CD8-positive, alpha-beta memory T cell (primary cell): ENCODE results near the gene RELB. TPM values are rescaled to one million over a fixed set of nuclear protein-coding genes. Genes with fewer than 3 reads are reported as not detected.
"Not testable (repeated sequence)": the region's sequence is repeated elsewhere in the genome, so short reads cannot be mapped to it uniquely, and the experiment has no call there.

ENCODE experiments used
- CTCF ChIA-PET: fragments of 350-600 bp; sonication (Branson Sonifier 250); formaldehyde crosslinking; loops from one replicate; lab custom pipeline; 2021; ENCODE audit warnings: antibody characterized with exemption; lab: Charles Lee
- POLR2A ChIA-PET: fragments of 350-600 bp; sonication (Branson Sonifier 250); formaldehyde crosslinking; loops from one replicate; lab custom pipeline; 2021; ENCODE audit warnings: antibody characterized with exemption; lab: Charles Lee
- DNase-seq, 5 donors: peaks; one replicate each; pipeline versions ENCODE4 v3.0.0 to v3.0.0-alpha.2; 2020 to 2022; ENCODE audit warnings: mixed read lengths in 1 of 5
- H3K27ac ChIP-seq: one replicate; pipeline ENCODE4 v1.7.0; 2013; ENCODE audit warnings: low read depth, mild to moderate bottlenecking, low read length, moderate library complexity
- H3K27me3 ChIP-seq: 2 replicates; pipeline ENCODE4 v1.7.0; 2013; ENCODE audit warnings: low read length, mild to moderate bottlenecking; ENCODE audit not compliant: insufficient read depth, poor library complexity, severe bottlenecking
- H3K36me3 ChIP-seq: 2 replicates; pipeline ENCODE4 v1.7.0; 2013; ENCODE audit warnings: mild to moderate bottlenecking, low read length, moderate library complexity; ENCODE audit not compliant: insufficient read depth
- H3K4me1 ChIP-seq: 2 replicates; pipeline ENCODE4 v1.7.0; 2013; ENCODE audit warnings: mild to moderate bottlenecking, low read length, moderate library complexity; ENCODE audit not compliant: insufficient read depth
- H3K4me3 ChIP-seq: 2 replicates; pipeline ENCODE4 v1.7.0; 2013; ENCODE audit warnings: mild to moderate bottlenecking, low read length
- H3K9me3 ChIP-seq: 2 replicates; pipeline ENCODE4 v1.7.0; 2013; ENCODE audit warnings: mild to moderate bottlenecking, low read length
- H3K27ac Mint-ChIP-seq, 8 donors: one replicate each; pipeline ENCODE4 v1.8.0; 2020 to 2021; ENCODE audit warnings: mixed read lengths in 8 of 8, mild to moderate bottlenecking in 6 of 8, inconsistent platforms in 3 of 8, moderate library complexity in 3 of 8
- H3K27me3 Mint-ChIP-seq, 2 donors: one replicate each; pipeline ENCODE4 v1.8.0; 2020 to 2021; ENCODE audit warnings: mixed read lengths in 2 of 2, mild to moderate bottlenecking in 1 of 2, moderate library complexity in 1 of 2
- H3K36me3 Mint-ChIP-seq, 3 donors: one replicate each; pipeline ENCODE4 v1.8.0; 2020 to 2021; ENCODE audit warnings: mixed read lengths in 3 of 3, inconsistent platforms in 1 of 3, mild to moderate bottlenecking in 1 of 3
- H3K4me1 Mint-ChIP-seq, 3 donors: one replicate each; pipeline ENCODE4 v1.8.0; 2020 to 2021; ENCODE audit warnings: mixed read lengths in 3 of 3, inconsistent platforms in 1 of 3, mild to moderate bottlenecking in 1 of 3
- H3K4me3 Mint-ChIP-seq, 7 donors: one replicate each; pipeline ENCODE4 v1.8.0; 2020 to 2021; ENCODE audit warnings: mixed read lengths in 7 of 7, mild to moderate bottlenecking in 6 of 7, moderate library complexity in 4 of 7, inconsistent platforms in 2 of 7
- H3K9me3 Mint-ChIP-seq, 5 donors: one replicate each; pipeline ENCODE4 v1.8.0; 2020 to 2022; ENCODE audit warnings: mixed read lengths in 5 of 5, mild to moderate bottlenecking in 3 of 5, moderate library complexity in 2 of 5, inconsistent platforms in 1 of 5
- polyA plus RNA-seq: library from polyadenylated mRNA; unstranded; fragments of 300-500 nt; fragmentation: Illumina TruSeq; gene quantifications from one replicate; pipeline ENCODE4 v1.2.3, GENCODE V29; 2021
- total RNA-seq, 2 experiments: library from RNA; stranded (reverse); gene quantifications; one replicate each; pipeline ENCODE4 v1.2.3, GENCODE V29; 2021

Gene RELB
- total and polyA plus RNA-seq, 3 experiments from 2014 or later: 22.7 to 57.4 (median 53.4) TPM

- H3K9me3 Mint-ChIP-seq, H3K4me3 ChIP-seq, H3K27me3 Mint-ChIP-seq, H3K9me3 ChIP-seq, DNase-seq, H3K36me3 ChIP-seq, POLR2A ChIA-PET, H3K27ac ChIP-seq, H3K27me3 ChIP-seq: not testable (repeated sequence)
- peaks cover 9 to 20% (median 10%) of the 10 kb centered on the region in 3 donors for H3K4me1 Mint-ChIP-seq
- H3K27ac Mint-ChIP-seq: peak overlapping the region in 7 of 8 donors; percentile 44 to 98 (median 95)
- H3K4me3 Mint-ChIP-seq: peak overlapping the region in 3 of 7 donors; percentile 9 to 82 (median 51)
- CTCF ChIA-PET: interaction anchor here (0.9 kb wide), 1 partner anchor 188 kb away, joined by 3 read pairs; no protein-coding TSS in a partner anchor
- H3K36me3 Mint-ChIP-seq: peaks cover 0 to 19% (median 0%) of the 10 kb centered on the region in 3 donors
- peaks cover 18% of the 10 kb centered on the region for H3K4me1 ChIP-seq
These were observed 1.9 kb upstream of the RELB start for GRCh38 chr19:44999131-44999925.

GRCh38 chr19:45000665-45001064, 599 bp upstream of the RELB start:
- not testable (repeated sequence) for H3K27me3 Mint-ChIP-seq, H3K9me3 Mint-ChIP-seq, H3K36me3 ChIP-seq, H3K27me3 ChIP-seq, H3K9me3 ChIP-seq, DNase-seq
- Mint-ChIP-seq H3K4me3 (peak overlapping the region; percentile 49 to 84 (median 65)), H3K36me3 (peaks cover 0 to 23% (median 0%) of the 10 kb centered on the region in 3 donors), H3K4me1 (peaks cover 9 to 20% (median 10%) of the 10 kb centered on the region in 3 donors), H3K27ac (peak overlapping the region; percentile 75 to 98 (median 96))
- H3K4me3 ChIP-seq: peak overlapping the region; percentile 63
- POLR2A ChIA-PET: interaction anchor here (2.5 kb wide), 1 partner anchor 39 kb away, joined by 13 read pairs; the partner anchor contains the start of gene CLASRP
- H3K4me1 ChIP-seq: peaks cover 18% of the 10 kb centered on the region
- CTCF ChIA-PET: interaction anchor here (0.7 to 1.8 kb wide), 8 partner anchors 9 to 249 kb away, joined by 3 to 5 read pairs (median 4); partner anchors contain the start of gene CLPTM1
- peak overlapping the region; percentile 75 for H3K27ac ChIP-seq

GRCh38 chr19:45003485-45003884, 2.2 kb downstream of the RELB start:
- H3K4me3 Mint-ChIP-seq: peak overlapping the region in 3 of 7 donors; percentile 32 to 70 (median 41)

GRCh38 chr19:45005787-45006186, 4.5 kb downstream of the RELB start:
- Mint-ChIP-seq H3K27ac (peak overlapping the region in 5 of 8 donors; percentile 32 to 79 (median 47)), H3K4me3 (no peak overlapping the region), H3K27me3 (peaks cover 0 to 4% of the 10 kb centered on the region in 2 donors), H3K36me3 (peaks cover 0 to 52% (median 11%) of the 10 kb centered on the region in 3 donors), H3K4me1 (peaks cover 14 to 29% (median 18%) of the 10 kb centered on the region in 3 donors), H3K9me3 (peaks cover 0 to 2% (median 0%) of the 10 kb centered on the region in 5 donors)
- Histone ChIP-seq H3K36me3 (peaks cover 6% of the 10 kb centered on the region), H3K27ac (no peak overlapping the region), H3K4me1 (peaks cover 12% of the 10 kb centered on the region), H3K27me3 (no peaks in the 10 kb centered on the region), H3K4me3 (no peak overlapping the region), H3K9me3 (no peaks in the 10 kb centered on the region)
- POLR2A ChIA-PET: no interaction called here
- DNase-seq: no peak
- CTCF ChIA-PET: no interaction called here

More at GRCh38 chr19:45003485-45003884, 2.2 kb downstream of the RELB start:
- Histone ChIP-seq H3K9me3 (no peaks in the 10 kb centered on the region), H3K4me3 (no peak overlapping the region), H3K27me3 (no peaks in the 10 kb centered on the region), H3K36me3 (peaks cover 6% of the 10 kb centered on the region), H3K4me1 (peaks cover 18% of the 10 kb centered on the region), H3K27ac (no peak overlapping the region)
- H3K27ac Mint-ChIP-seq: peak overlapping the region in 3 of 8 donors; percentile 63 to 98 (median 79)
- peaks cover 14 to 29% (median 15%) of the 10 kb centered on the region in 3 donors for H3K4me1 Mint-ChIP-seq
- H3K9me3 Mint-ChIP-seq: peaks cover 0 to 2% (median 0%) of the 10 kb centered on the region in 5 donors
- peaks cover 0 to 43% (median 4%) of the 10 kb centered on the region in 3 donors for H3K36me3 Mint-ChIP-seq
- ChIA-PET POLR2A (interaction anchor here (0.7 kb wide), 1 partner anchor 177 kb away, joined by 4 read pairs; no protein-coding TSS in a partner anchor), CTCF (no interaction called here)
- DNase-seq: no peak
- H3K27me3 Mint-ChIP-seq: peaks cover 0 to 3% of the 10 kb centered on the region in 2 donors

- peaks cover 0 to 52% (median 13%) of the 10 kb centered on the region in 3 donors for H3K36me3 Mint-ChIP-seq
- no peak for DNase-seq
- no peak overlapping the region for H3K4me3 Mint-ChIP-seq
- no peaks in the 10 kb centered on the region for H3K4me1 ChIP-seq
- peaks cover 0 to 1% of the 10 kb centered on the region in 2 donors for H3K27me3 Mint-ChIP-seq
- no peaks in the 10 kb centered on the region for H3K9me3 ChIP-seq
- CTCF ChIA-PET: no interaction called here
- no peaks in the 10 kb centered on the region for H3K9me3 Mint-ChIP-seq
- peaks cover 5 to 10% (median 9%) of the 10 kb centered on the region in 3 donors for H3K4me1 Mint-ChIP-seq
- H3K36me3 ChIP-seq: peaks cover 6% of the 10 kb centered on the region
- peak overlapping the region in 3 of 8 donors; percentile 8 to 77 (median 44) for H3K27ac Mint-ChIP-seq
- H3K27ac ChIP-seq: no peak overlapping the region
- POLR2A ChIA-PET: no interaction called here
- H3K4me3 ChIP-seq: no peak overlapping the region
- no peaks in the 10 kb centered on the region for H3K27me3 ChIP-seq
These were observed 7.3 kb downstream of the RELB start for GRCh38 chr19:45008552-45008951.

- POLR2A ChIA-PET: no interaction called here
- DNase-seq: no peak
- Mint-ChIP-seq H3K27ac (peak overlapping the region in 6 of 8 donors; percentile 23 to 76 (median 56)), H3K4me3 (no peak overlapping the region), H3K36me3 (peaks cover 0 to 61% (median 13%) of the 10 kb centered on the region in 3 donors), H3K27me3 (peaks cover 0 to 1% of the 10 kb centered on the region in 2 donors), H3K4me1 (peaks cover 5 to 9% (median 9%) of the 10 kb centered on the region in 3 donors), H3K9me3 (no peaks in the 10 kb centered on the region)
- Histone ChIP-seq H3K4me3 (no peak overlapping the region), H3K36me3 (peaks cover 6% of the 10 kb centered on the region), H3K4me1 (no peaks in the 10 kb centered on the region), H3K27ac (no peak overlapping the region), H3K9me3 (no peaks in the 10 kb centered on the region), H3K27me3 (no peaks in the 10 kb centered on the region)
- CTCF ChIA-PET: no interaction called here
These were observed 8.5 kb downstream of the RELB start for GRCh38 chr19:45009625-45010255.

GRCh38 chr19:45010306-45010705, 9.0 kb downstream of the RELB start:
- H3K27me3 Mint-ChIP-seq: peaks cover 0 to 1% of the 10 kb centered on the region in 2 donors
- H3K4me3 Mint-ChIP-seq: no peak overlapping the region
- DNase-seq: no peak
- Histone ChIP-seq H3K4me1 (no peaks in the 10 kb centered on the region), H3K9me3 (no peaks in the 10 kb centered on the region), H3K36me3 (peaks cover 6% of the 10 kb centered on the region), H3K4me3 (no peak overlapping the region), H3K27me3 (no peaks in the 10 kb centered on the region), H3K27ac (no peak overlapping the region)
- ChIA-PET POLR2A (no interaction called here), CTCF (no interaction called here)
- peaks cover 0 to 60% (median 13%) of the 10 kb centered on the region in 3 donors for H3K36me3 Mint-ChIP-seq
- H3K4me1 Mint-ChIP-seq: peaks cover 5 to 12% (median 9%) of the 10 kb centered on the region in 3 donors
- H3K9me3 Mint-ChIP-seq: no peaks in the 10 kb centered on the region
- peak overlapping the region in 6 of 8 donors; percentile 32 to 76 (median 44) for H3K27ac Mint-ChIP-seq
